Measurements from ENCODE around the gene TMEM126B.
"Not testable (repeated sequence)": the region's sequence is repeated elsewhere in the genome, so short reads cannot be mapped to it uniquely, and the experiment has no call there.

The TMEM126B gene

DNA sequence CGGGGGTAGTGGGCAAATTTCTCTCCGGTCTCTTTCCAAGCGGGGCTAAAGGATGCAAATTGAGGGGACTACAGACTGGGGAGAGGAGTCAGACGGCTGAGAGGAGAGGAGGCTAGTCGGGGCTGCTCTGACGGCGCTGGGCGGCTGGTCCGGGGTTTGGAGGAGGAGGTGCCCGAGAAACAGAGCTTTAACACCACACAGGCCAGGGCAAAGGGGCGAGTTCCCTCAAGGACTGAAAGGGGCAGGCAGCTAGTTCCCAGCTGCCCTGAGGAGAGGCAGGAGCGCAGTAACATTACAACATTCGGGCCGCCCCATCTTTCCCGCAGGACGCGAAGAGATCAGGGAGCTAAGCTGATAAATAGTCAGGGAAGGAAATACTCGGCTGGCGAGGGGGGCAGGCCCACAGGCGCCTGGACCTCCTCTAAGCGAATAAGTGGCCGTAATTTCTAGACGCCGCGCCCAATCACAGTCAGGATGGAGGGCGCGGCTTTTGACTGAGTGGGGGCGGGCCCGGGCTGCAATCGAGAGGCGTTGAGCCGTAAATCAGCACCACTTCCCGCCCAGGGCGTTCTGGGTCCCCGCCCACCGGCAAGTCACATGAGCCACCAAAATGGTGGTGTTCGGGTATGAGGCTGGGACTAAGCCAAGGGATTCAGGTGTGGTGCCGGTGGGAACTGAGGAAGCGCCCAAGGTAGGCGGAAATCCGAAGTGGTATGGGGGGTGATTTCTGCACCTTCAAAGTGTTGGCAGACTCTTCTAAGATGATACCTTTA is at the start of gene TMEM126B:
Gene TMEM126B, plus strand, starts transcription at position 596 of the 773 bp plus-strand sequence. Its CDS starts 15 bp downstream, at position 611.
- DNase-seq (ENCODE audit: low read depth in 2 of 2) = peak; percentile 92 to 94

DNA sequence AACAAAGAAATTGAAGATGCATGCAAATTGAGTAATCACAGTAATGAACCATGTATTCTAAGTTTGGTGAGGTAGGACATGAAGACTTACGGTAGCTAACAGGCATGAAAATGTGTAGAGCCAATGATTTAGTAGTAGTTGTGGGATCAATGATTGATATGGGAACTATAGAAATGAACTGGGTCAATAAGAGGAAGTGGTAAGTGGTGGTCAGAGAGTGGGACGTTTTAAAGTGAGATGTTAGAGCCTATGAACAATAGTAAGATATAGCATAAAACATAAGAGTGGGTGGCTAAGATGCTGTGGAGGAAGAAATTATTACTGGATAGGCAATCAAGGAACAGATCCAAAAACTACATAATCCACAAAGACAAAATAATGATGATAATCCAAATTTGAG is 46.3 kb upstream of the TMEM126B start:
- no peak for DNase-seq (ENCODE audit: low read depth in 2 of 2)

GRCh38 chr11:85589373-85589772 is 39.0 kb upstream of the TMEM126B start:
- no peak for DNase-seq (ENCODE audit: low read depth in 2 of 2)

DNA sequence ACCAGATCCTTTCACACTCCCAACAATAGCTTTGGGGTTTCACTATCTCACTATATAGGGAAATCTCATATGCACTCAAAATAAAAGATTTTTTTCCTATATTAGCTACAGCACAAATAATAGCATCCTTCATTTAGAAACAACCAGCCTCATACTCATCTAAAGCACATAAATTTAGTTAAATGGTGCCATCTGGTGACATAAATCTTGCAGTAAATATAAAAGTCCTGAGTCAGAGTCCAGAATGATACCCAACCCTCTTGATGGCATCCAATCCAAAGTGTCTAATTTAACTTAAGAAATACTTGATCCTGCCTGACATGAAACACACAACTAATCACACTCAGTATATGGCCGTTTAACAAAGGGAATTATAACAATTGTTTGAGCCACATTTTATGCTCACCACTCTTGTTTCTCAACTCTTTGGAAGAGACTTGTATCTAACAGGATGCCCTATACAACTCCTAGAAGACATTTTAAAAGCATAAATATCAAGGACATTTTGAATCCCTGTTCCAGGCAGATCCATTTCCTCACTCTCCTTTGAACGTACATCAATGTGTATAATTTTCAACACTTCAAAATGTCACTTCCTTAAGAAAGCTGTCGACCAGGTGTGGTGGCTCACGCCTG is 37.4 kb upstream of the TMEM126B start:
- DNase-seq (ENCODE audit: low read depth in 2 of 2) = no peak

- DNase-seq (ENCODE audit: low read depth in 2 of 2) = no peak
These were observed 33.0 kb upstream of the TMEM126B start for GRCh38 chr11:85595285-85595884.

- no peak for DNase-seq (ENCODE audit: low read depth in 2 of 2)
These were observed 31.5 kb upstream of the TMEM126B start for GRCh38 chr11:85596886-85597285.

GRCh38 chr11:85599083-85599482 is 29.3 kb upstream of the TMEM126B start:
- no peak for DNase-seq (ENCODE audit: low read depth in 2 of 2)

- DNase-seq (ENCODE audit: low read depth in 2 of 2) = no peak
These were observed 25.7 kb upstream of the TMEM126B start for GRCh38 chr11:85602526-85603213.

GRCh38 chr11:85603220-85603619 is 25.2 kb upstream of the TMEM126B start:
- no peak for DNase-seq (ENCODE audit: low read depth in 2 of 2)

DNA sequence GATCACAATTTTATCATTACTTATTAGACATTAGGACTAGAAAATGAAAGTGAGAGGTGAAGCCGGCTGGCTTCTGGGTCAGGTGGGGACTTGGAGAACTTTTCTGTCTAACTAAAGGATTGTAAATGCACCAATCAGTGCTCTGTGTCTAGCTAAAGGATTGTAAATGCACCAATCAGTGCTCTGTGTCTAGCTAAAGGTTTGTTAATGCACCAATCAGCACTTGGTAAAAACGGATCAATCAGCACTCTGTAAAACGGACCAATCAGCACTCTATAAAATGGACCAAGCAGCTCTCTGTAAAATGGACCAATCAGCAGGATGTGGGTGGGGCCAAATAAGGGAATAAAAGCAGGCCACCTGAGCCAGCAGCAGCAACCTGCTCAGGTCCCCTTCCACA is 22.2 kb upstream of the TMEM126B start:
- not testable (repeated sequence) for DNase-seq (ENCODE audit: low read depth in 2 of 2)

- DNase-seq (ENCODE audit: low read depth in 2 of 2) = not testable (repeated sequence)
These were observed 19.8 kb upstream of the TMEM126B start for GRCh38 chr11:85608621-85609020.

DNA sequence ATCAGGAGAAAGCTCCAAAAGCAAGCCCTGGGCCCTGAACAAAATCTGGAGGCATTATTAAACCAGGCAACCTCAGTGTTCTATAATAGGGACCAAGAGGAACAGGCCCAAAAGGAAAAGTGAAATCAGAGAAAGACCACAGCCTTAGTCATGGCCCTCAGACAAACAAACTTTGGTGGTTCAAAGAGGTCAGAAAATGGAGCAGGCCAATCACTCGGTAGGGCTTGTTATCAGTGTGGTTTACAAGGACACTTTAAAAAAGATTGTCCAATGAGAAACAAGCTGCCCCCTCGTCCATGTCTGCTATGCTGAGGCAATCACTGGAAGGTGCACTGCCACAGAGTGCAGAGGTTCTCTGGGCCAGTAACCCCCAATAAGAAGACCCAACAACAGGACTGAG is 19.1 kb upstream of the TMEM126B start:
- not testable (repeated sequence) for DNase-seq (ENCODE audit: low read depth in 2 of 2)

DNA sequence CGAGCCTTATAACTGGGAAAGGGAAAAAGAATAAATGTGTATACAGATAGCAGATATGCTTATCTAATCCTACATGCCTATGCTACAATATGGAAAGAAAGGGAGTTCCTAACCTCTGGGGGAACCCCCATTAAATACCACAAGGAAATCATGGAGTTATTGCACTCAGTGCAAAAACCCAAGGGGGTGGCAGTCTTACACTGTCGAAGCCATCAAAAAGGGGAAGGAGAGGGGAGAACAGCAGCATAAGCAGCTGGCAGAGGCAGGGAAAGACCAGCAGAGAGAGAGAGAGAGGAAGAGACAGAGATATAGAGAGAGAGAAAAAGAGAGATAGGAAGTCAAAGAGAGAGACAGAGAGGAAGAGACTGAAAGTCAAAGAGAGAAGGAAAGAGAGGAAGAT is 16.8 kb upstream of the TMEM126B start:
- DNase-seq (ENCODE audit: low read depth in 2 of 2) = not testable (repeated sequence)

DNA sequence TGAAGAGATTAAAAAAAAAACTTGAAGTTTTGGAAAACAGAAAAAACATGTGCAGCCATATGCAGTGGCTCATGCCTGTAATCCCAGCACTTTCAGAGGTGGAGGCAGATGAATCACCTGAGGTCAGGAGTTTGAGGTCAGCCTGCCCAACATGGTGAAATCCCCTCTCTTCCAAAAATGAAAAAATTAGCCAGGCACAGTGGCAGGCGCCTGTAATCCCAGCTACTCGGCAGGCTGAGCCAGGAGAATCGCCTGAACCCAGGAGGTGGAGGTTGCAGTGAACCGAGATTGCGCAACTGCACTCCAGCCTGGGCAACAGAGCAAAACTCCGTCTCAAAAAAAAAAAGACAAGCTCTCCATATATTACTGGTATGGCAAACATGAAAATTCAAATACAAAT is 8.9 kb upstream of the TMEM126B start:
- DNase-seq (ENCODE audit: low read depth in 2 of 2) = no peak

- no peak for DNase-seq (ENCODE audit: low read depth in 2 of 2)
These were observed 8.1 kb upstream of the TMEM126B start for GRCh38 chr11:85620256-85620655.

DNA sequence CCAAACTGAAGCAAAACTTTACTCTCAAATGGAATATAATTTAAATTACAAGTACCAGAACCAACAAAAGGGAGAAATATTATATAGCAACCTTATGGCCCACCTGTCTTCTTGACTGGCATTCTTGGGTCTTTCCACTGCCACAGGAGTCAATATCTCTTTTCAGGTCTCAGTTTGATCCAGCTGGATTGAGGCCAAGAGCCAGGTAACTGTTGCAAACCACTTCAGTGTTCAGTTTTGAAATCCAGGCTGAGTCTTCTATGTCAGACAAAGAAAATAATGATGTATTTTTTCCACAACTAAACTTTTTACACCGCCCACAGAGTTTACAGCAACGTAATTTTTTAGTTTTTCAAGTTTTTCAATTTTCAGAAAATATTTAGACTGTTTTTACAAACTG is 1.9 kb upstream of the TMEM126B start:
- DNase-seq (ENCODE audit: low read depth in 2 of 2) = no peak

DNA sequence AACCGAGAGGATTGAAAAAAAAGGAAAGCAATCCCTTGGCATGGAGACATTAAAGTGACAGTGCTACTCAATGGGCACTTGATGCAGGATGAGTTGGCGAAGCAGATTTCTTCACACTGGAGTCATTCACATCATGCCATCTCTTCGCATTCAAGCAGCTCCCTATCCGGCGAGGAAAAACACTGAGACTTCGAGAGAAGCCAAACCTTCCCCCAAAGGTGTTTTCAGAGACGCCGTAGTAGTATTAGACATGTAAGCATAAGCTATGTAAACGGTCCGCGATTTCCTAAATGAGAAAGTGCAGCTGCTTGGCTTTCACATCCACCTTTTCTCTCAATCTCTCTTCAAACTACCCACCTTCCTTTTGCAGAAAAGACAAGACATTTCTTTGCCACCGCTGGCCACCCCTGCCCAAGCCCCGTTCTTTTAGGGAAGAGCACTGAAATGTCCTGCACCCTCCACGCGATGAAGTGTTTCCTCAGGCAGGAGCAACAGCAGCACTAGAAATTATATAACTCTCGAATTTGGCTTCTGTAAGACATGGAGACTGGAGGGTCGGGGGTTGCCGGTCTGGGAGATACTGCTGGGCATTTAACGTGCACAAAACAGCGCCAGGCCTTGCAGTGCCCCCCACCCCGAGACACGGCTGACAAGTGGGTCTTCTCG is 928 bp upstream of the TMEM126B start, which contains the start of gene DLG2:
Gene DLG2, minus strand, starts transcription at position 13 of the 666 bp plus-strand sequence.
- no peak for DNase-seq (ENCODE audit: low read depth in 2 of 2)

- peak in 1 of 2 donors; percentile 32 for DNase-seq (ENCODE audit: low read depth in 2 of 2)
These were observed 463 bp downstream of the TMEM126B start for GRCh38 chr11:85628771-85629341.

DNA sequence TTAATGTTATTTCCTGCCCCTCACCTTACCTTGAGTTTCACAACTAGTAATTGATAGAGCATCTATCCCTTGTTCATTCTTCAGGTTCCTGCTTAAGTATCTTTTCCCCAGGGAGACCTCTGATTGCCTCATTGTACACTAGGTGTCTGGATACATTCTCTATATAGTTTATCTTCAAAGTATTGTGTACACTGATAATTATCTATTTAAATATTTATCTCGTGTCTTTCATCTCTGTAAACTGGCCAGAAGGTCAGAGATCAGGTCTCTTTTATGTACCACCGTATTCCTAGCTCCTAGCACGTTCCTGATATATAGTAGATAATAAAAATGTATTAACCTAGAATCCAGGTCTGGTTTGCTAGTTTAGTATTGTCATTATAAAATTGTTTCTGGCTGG is 6.4 kb downstream of the TMEM126B start:
- DNase-seq (ENCODE audit: low read depth in 2 of 2) = no peak

- no peak for DNase-seq (ENCODE audit: low read depth in 2 of 2)
These were observed 14.8 kb downstream of the TMEM126B start for GRCh38 chr11:85643191-85643614.

- DNase-seq (ENCODE audit: low read depth in 2 of 2) = no peak
These were observed 18.7 kb downstream of the TMEM126B start for GRCh38 chr11:85647078-85647477.
